ENCODE measurements around the gene FSTL4.

GRCh38 chr5:133291524-133291923 is 320.8 kb downstream of the FSTL4 start:
- no peak for TF ChIP-seq CTCF (IDR thresholded peaks at IDR 0.05; ENCODE audit: poor library complexity, severe bottlenecking)
- TF ChIP-seq EZH2 (IDR thresholded peaks at IDR 0.05; ENCODE audit: borderline replicate concordance, insufficient read depth, low read length, poor library complexity, severe bottlenecking): no peak
- no peak for TF ChIP-seq TAF1 (IDR thresholded peaks at IDR 0.05; ENCODE audit: low read depth)
- no peak for TF ChIP-seq EP300 (conservative IDR thresholded peaks at IDR 0.05; ENCODE audit: poor library complexity, severe bottlenecking)
- TF ChIP-seq RAD21 (conservative IDR thresholded peaks at IDR 0.05): no peak
- TF ChIP-seq POLR2AphosphoS5 (IDR thresholded peaks at IDR 0.05): no peak
- TF ChIP-seq REST (IDR thresholded peaks at IDR 0.05; ENCODE audit: borderline replicate concordance): no peak
- no peak for TF ChIP-seq SMC3 (conservative IDR thresholded peaks at IDR 0.05; ENCODE audit: poor library complexity)

All from neural cell (in vitro differentiated cells).